K562 (cell line): ENCODE data around the gene BTBD18. TPM values are rescaled to one million over a fixed set of nuclear protein-coding genes. Genes with fewer than 3 reads are reported as not detected.

Source experiments
- ATF3 ChIP-seq, 2 experiments: fragments of 450-650 bp in 1 of 2; sonication (generic) in 1 of 2; formaldehyde crosslinking in 1 of 2; IDR thresholded peaks in 1 of 2; conservative IDR thresholded peaks in 1 of 2; 2 replicates each; pipeline versions ENCODE4 v1.6.1 to v1.8.1; 2016 to 2023; ENCODE audit warnings: mild to moderate bottlenecking in 2 of 2, moderate library complexity in 2 of 2, inconsistent platforms in 1 of 2, missing genetic modification reagents in 1 of 2
- BMI1 ChIP-seq: fragments of 150-350 bp; IDR thresholded peaks from 2 replicates; pipeline ENCODE4 v1.6.1; 2014; ENCODE audit warnings: low read length
- BRF1 ChIP-seq: IDR thresholded peaks from 3 replicates; pipeline ENCODE4 v1.6.1; 2011; ENCODE audit warnings: borderline replicate concordance, mild to moderate bottlenecking; ENCODE audit not compliant: insufficient read length; ENCODE audit errors: extremely low read depth
- CBFA2T3 ChIP-seq: fragments of 450-650 bp; IDR thresholded peaks from 2 replicates; pipeline ENCODE4 v1.6.1; 2017
- CTBP1 ChIP-seq: fragments of 450-650 bp; IDR thresholded peaks from 2 replicates; pipeline ENCODE4 v1.6.1; 2016; ENCODE audit warnings: borderline replicate concordance
- CTCFL ChIP-seq: IDR thresholded peaks from 2 replicates; pipeline ENCODE4 v1.6.1; 2011; ENCODE audit warnings: borderline replicate concordance, low read depth, mild to moderate bottlenecking, moderate library complexity, low read length; ENCODE audit not compliant: insufficient read depth, poor library complexity, severe bottlenecking
- DPF2 ChIP-seq: fragments of 450-650 bp; IDR thresholded peaks from 2 replicates; pipeline ENCODE4 v1.6.1; 2016
- GATA2 ChIP-seq: sonication (generic); formaldehyde crosslinking; IDR thresholded peaks from 2 replicates; pipeline ENCODE4 v1.4.0; 2020; ENCODE audit warnings: mild to moderate bottlenecking, missing genetic modification reagents
- MCM2 ChIP-seq: fragments of 450-650 bp; IDR thresholded peaks from 2 replicates; pipeline ENCODE4 v1.6.1; 2017; ENCODE audit warnings: low read depth, mild to moderate bottlenecking
- MTA2 ChIP-seq: fragments of 450-650 bp; IDR thresholded peaks from 2 replicates; pipeline ENCODE4 v1.6.1; 2016; ENCODE audit warnings: low read depth
- NFATC3 ChIP-seq: fragments of 450-650 bp; IDR thresholded peaks from 2 replicates; pipeline ENCODE4 v1.6.1; 2017; ENCODE audit warnings: mild to moderate bottlenecking
- NFYB ChIP-seq: IDR thresholded peaks from 2 replicates; pipeline ENCODE4 v1.6.1; 2011; ENCODE audit warnings: mild to moderate bottlenecking, moderate library complexity; ENCODE audit not compliant: insufficient read length; ENCODE audit errors: extremely low read depth
- PML ChIP-seq: IDR thresholded peaks from 2 replicates; pipeline ENCODE4 v1.6.1; 2012; ENCODE audit warnings: low read length, inconsistent platforms
- RBBP5 ChIP-seq: fragments of 200-600 bp; sonication (generic); IDR thresholded peaks from 2 replicates; pipeline ENCODE4 v1.6.1; 2012; ENCODE audit warnings: borderline replicate concordance, mild to moderate bottlenecking, low read length, control low read depth, inconsistent platforms; ENCODE audit not compliant: insufficient read depth, poor library complexity, severe bottlenecking
- RFX1 ChIP-seq: fragments of 450-650 bp; IDR thresholded peaks from 2 replicates; pipeline ENCODE4 v1.6.1; 2016; ENCODE audit warnings: mild to moderate bottlenecking, moderate library complexity
- SREBF2 ChIP-seq: sonication (generic); formaldehyde crosslinking; IDR thresholded peaks from 2 replicates; pipeline ENCODE4 v1.4.0; 2020; ENCODE audit warnings: mild to moderate bottlenecking, missing genetic modification reagents
- STAT5A ChIP-seq: IDR thresholded peaks from 2 replicates; pipeline ENCODE4 v1.6.1; 2012; ENCODE audit warnings: low read length, inconsistent platforms, borderline replicate concordance
- TAL1 ChIP-seq: fragments of 450-650 bp; IDR thresholded peaks from 2 replicates; pipeline ENCODE4 v1.6.1; 2016; ENCODE audit warnings: mild to moderate bottlenecking
- TFAP4 ChIP-seq: sonication (generic); formaldehyde crosslinking; IDR thresholded peaks from 2 replicates; pipeline ENCODE4 v1.8.0; 2022; ENCODE audit warnings: missing genetic modification reagents, mild to moderate bottlenecking, moderate library complexity, borderline replicate concordance
- XRCC4 ChIP-seq: IDR thresholded peaks from one replicate; pipeline ENCODE4 v1.6.1; 2011; ENCODE audit not compliant: insufficient read depth, insufficient read length; ENCODE audit errors: extremely low read depth
- ZBTB43 ChIP-seq: sonication (generic); formaldehyde crosslinking; IDR thresholded peaks from 2 replicates; pipeline ENCODE4 v1.8.0; 2023; ENCODE audit warnings: mild to moderate bottlenecking, missing genetic modification reagents
- ZEB2 ChIP-seq: fragments of 450-650 bp; IDR thresholded peaks from 2 replicates; pipeline ENCODE4 v1.6.1; 2016
- ZNF24 ChIP-seq: fragments of 450-650 bp; IDR thresholded peaks from 2 replicates; pipeline ENCODE4 v1.6.1; 2016
- ZNF41 ChIP-seq: fragments of 250-450 bp; sonication (Bioruptor Pico); conservative IDR thresholded peaks from 2 replicates; pipeline ENCODE4 v1.4.0; 2020; ENCODE audit warnings: mild to moderate bottlenecking
- ZNF436 ChIP-seq: fragments of 250-450, 450-650 bp; sonication (Bioruptor Pico); formaldehyde crosslinking; IDR thresholded peaks from 2 replicates; pipeline ENCODE4 v1.7.0; 2020; ENCODE audit warnings: mild to moderate bottlenecking
- polyA plus RNA-seq, 8 experiments: library from polyadenylated mRNA; depleted of rRNA in 4 of 8; stranded (reverse) in 5 of 8; unstranded in 3 of 8; fragments of >200 nt; fragmentation: Nextera tagmentation in 2 of 8; fragmentation: Illumina TruSeq in 1 of 8; extraction: Ambion mirVana in 2 of 8; extraction: Trizol in 1 of 8; gene quantifications; 2 replicates each; pipeline versions ENCODE4 v1.2.1 to v1.2.3, GENCODE V29; 2011 to 2014; ENCODE audit warnings: inconsistent platforms in 1 of 8, missing spikeins in 1 of 8
- total RNA-seq, 7 experiments: library from RNA; depleted of rRNA in 6 of 7; stranded (reverse); fragments of >200 nt in 6 of 7; fragmentation: Illumina TruSeq in 2 of 7; extraction: Trizol in 2 of 7; gene quantifications; 2 replicates each; pipeline versions ENCODE4 v1.2.1 to v1.2.3, GENCODE V29; 2011 to 2021; ENCODE audit warnings: low replicate concordance in 1 of 7

Gene BTBD18
- total and polyA plus RNA-seq, 9 of the 15 experiments (the other 6 are each of a cell fraction or from before 2014, with no cell fraction given) = 0.06 TPM; not detected in 8

GRCh38 chr11:57764972-57765371, 13.4 kb upstream of the BTBD18 start (continued):
- no peak for TF ChIP-seq MCM2
- TF ChIP-seq BRF1 = no peak
- TF ChIP-seq MTA2 = peak; percentile 79
- TF ChIP-seq ZEB2 = peak; percentile 90
- TF ChIP-seq NFATC3 = no peak
- TF ChIP-seq TAL1 = peak; percentile 90
- TF ChIP-seq ZBTB43 (CRISPR knock-in tag) = no peak
- peak; percentile 76 for TF ChIP-seq PML
- no peak for TF ChIP-seq NFYB
- no peak for TF ChIP-seq CTCFL
- TF ChIP-seq ZNF24 = no peak
- TF ChIP-seq ATF3 (IDR thresholded peaks at IDR 0.05) = no peak
- TF ChIP-seq ATF3 (CRISPR knock-in tag; conservative IDR thresholded peaks at IDR 0.05) = no peak
- peak; percentile 93 for TF ChIP-seq CBFA2T3
- no peak for TF ChIP-seq SREBF2 (CRISPR knock-in tag)
- TF ChIP-seq RBBP5 = no peak
- TF ChIP-seq STAT5A = peak; percentile 57
- no peak for TF ChIP-seq XRCC4
- no peak for TF ChIP-seq TFAP4 (CRISPR knock-in tag)
- no peak for TF ChIP-seq BMI1
- no peak for TF ChIP-seq ZNF41 (CRISPR knock-in tag)
- no peak for TF ChIP-seq RFX1
- 0 out of 2 replicates have a peak, but pooled peaks have one; percentile 25 for TF ChIP-seq GATA2 (CRISPR knock-in tag)
- TF ChIP-seq ZNF436 = no peak
- peak; percentile 80; the same call in 1 of the 2 replicates for TF ChIP-seq CTBP1
- peak; percentile 60 for TF ChIP-seq DPF2
